Caco-2 (cell line): ENCODE measurements around the gene KERA. TPM values are rescaled to one million over a fixed set of nuclear protein-coding genes. Genes with fewer than 3 reads are reported as not detected.
"Not testable (repeated sequence)": the region's sequence is repeated elsewhere in the genome, so short reads cannot be mapped to it uniquely, and the experiment has no call there.

Experiments
- BruUV-seq: library from RNA; stranded (reverse); fragments of 400-500 nt; replicated peaks from 2 replicates; lab custom pipeline; 2021; lab: Mats Ljungman, UMichigan
- CTCF ChIA-PET: fragments of 300-600 bp; sonication (Branson Sonifier 250); formaldehyde crosslinking; loops from one replicate; lab custom pipeline; 2022; ENCODE audit warnings: antibody characterized with exemption; lab: Charles Lee
- POLR2A ChIA-PET: fragments of 300-600 bp; sonication (Branson Sonifier 250); formaldehyde crosslinking; loops from one replicate; lab custom pipeline; 2022; ENCODE audit warnings: antibody characterized with exemption; lab: Charles Lee
- DNase-seq, 2 experiments: peaks; one replicate each; pipeline versions ENCODE4 v3.0.0 to v3.0.0-alpha.2; 2020 to 2022
- H3K27me3 ChIP-seq: replicated peaks from 2 replicates; pipeline ENCODE4 v1.6.0; 2011; ENCODE audit warnings: low read length; ENCODE audit not compliant: control insufficient read depth, insufficient read depth
- H3K36me3 ChIP-seq: 2 replicates; pipeline ENCODE4 v1.5.1; 2011; ENCODE audit warnings: low read length; ENCODE audit not compliant: control insufficient read depth, insufficient read depth
- H3K4me1 ChIP-seq: fragments of 250-450 bp; sonication (Bioruptor Pico); 2 replicates; pipeline ENCODE4 v1.5.1; 2020; ENCODE audit warnings: mild to moderate bottlenecking
- H3K4me3 ChIP-seq: 2 replicates; pipeline ENCODE4 v1.5.1; 2011; ENCODE audit warnings: low read depth, mild to moderate bottlenecking, control low read depth, low read length
- H3K9me3 ChIP-seq: fragments of 250-450 bp; sonication (Bioruptor Pico); 2 replicates; pipeline ENCODE4 v1.5.1; 2020; ENCODE audit warnings: mild to moderate bottlenecking, moderate library complexity
- H3K27ac Mint-ChIP-seq: one replicate; pipeline ENCODE4 v1.8.0; 2022; ENCODE audit warnings: mixed read lengths; ENCODE audit not compliant: unreplicated experiment
- H3K27me3 Mint-ChIP-seq: one replicate; pipeline ENCODE4 v1.8.0; 2022; ENCODE audit warnings: mixed read lengths; ENCODE audit not compliant: insufficient read depth, unreplicated experiment
- H3K36me3 Mint-ChIP-seq: one replicate; pipeline ENCODE4 v1.8.0; 2022; ENCODE audit warnings: mild to moderate bottlenecking, mixed read lengths; ENCODE audit not compliant: insufficient read depth, unreplicated experiment
- H3K4me1 Mint-ChIP-seq: one replicate; pipeline ENCODE4 v1.8.0; 2022; ENCODE audit warnings: low read depth, mixed read lengths; ENCODE audit not compliant: unreplicated experiment
- H3K4me3 Mint-ChIP-seq: one replicate; pipeline ENCODE4 v1.8.0; 2022; ENCODE audit warnings: mild to moderate bottlenecking, moderate library complexity, mixed read lengths; ENCODE audit not compliant: unreplicated experiment
- H3K9me3 Mint-ChIP-seq: one replicate; pipeline ENCODE4 v1.8.0; 2022; ENCODE audit warnings: mixed read lengths; ENCODE audit not compliant: unreplicated experiment
- intact Hi-C: fragments of 100-400 bp; cut with micrococcal nuclease; formaldehyde crosslinking; loops from one replicate; pipeline ENCODE4 v1.10.0; 2022; ENCODE audit not compliant: unreplicated experiment
- total RNA-seq: library from RNA; stranded (reverse); gene quantifications from 2 replicates; pipeline ENCODE4 v1.2.3, GENCODE V29; 2022
- TF ChIP-seq, protein P1 (sequence below), 2 experiments: fragments of 200-600 bp in 1 of 2; IDR thresholded peaks; 1 replicate in 1 of 2; 2 replicates in 1 of 2; pipeline versions ENCODE4 v1.5.1 to v1.8.0; 2011 to 2022; ENCODE audit warnings: antibody characterized with exemption in 1 of 2, control low read depth in 1 of 2, inconsistent platforms in 1 of 2, low read depth in 1 of 2, low read length in 1 of 2, mild to moderate bottlenecking in 1 of 2, moderate library complexity in 1 of 2; ENCODE audit not compliant: insufficient read depth in 1 of 2, severe bottlenecking in 1 of 2, unreplicated experiment in 1 of 2

The KERA gene
- total RNA-seq, 1 experiment from 2014 or later, result not detected

DNA sequence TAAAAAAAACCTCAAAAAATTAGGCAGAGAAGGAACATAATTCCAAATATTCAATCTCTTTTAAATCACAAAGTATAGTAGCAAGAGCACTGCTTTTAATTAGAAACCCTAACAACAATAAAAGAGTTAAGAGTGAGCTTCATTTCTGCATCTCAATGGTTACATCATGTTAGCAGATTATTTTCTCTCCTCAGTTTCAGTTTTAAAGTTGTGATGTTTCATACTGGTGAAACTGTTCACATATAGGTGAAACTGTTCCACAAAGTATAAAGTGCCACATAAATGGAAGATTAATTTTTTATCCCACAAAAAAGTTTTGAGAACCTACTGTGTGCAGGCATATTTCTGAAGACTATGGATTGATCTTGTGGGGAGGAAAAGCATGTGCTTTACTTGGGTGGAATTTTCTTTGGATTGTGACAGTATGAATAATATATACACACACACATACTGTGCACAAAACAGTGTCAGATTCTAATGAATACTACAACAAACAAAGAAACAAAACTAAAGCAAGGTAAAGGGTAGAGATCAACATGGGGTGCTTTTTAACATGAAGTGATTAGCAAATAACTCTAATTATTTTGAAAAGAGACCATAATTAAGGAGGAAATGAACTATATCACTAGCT lies 36.3 kb upstream of the KERA start:
- Mint-ChIP-seq H3K4me3 (no peak overlapping the region), H3K36me3 (no peaks in the 10 kb centered on the region), H3K27ac (no peak overlapping the region), H3K27me3 (no peaks in the 10 kb centered on the region), H3K9me3 (peaks cover 44% of the 10 kb centered on the region), H3K4me1 (peaks cover 1% of the 10 kb centered on the region)
- DNase-seq, result no peak
- TF ChIP-seq, protein P1, sequence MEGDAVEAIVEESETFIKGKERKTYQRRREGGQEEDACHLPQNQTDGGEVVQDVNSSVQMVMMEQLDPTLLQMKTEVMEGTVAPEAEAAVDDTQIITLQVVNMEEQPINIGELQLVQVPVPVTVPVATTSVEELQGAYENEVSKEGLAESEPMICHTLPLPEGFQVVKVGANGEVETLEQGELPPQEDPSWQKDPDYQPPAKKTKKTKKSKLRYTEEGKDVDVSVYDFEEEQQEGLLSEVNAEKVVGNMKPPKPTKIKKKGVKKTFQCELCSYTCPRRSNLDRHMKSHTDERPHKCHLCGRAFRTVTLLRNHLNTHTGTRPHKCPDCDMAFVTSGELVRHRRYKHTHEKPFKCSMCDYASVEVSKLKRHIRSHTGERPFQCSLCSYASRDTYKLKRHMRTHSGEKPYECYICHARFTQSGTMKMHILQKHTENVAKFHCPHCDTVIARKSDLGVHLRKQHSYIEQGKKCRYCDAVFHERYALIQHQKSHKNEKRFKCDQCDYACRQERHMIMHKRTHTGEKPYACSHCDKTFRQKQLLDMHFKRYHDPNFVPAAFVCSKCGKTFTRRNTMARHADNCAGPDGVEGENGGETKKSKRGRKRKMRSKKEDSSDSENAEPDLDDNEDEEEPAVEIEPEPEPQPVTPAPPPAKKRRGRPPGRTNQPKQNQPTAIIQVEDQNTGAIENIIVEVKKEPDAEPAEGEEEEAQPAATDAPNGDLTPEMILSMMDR (IDR thresholded peaks at IDR 0.05; ENCODE audit: insufficient read depth in 1 of 2, low read depth in 1 of 2, low read length in 1 of 2, severe bottlenecking in 1 of 2, unreplicated experiment in 1 of 2), result no peak
- ChIA-PET POLR2A (no interaction called here), CTCF (no interaction called here)
- no TSS peak for BruUV-seq
- H3K4me3 ChIP-seq, result no peak overlapping the region
- no peaks in the 10 kb centered on the region for H3K36me3 ChIP-seq
- peaks cover 10% of the 10 kb centered on the region; the same call in 1 of the 2 replicates for H3K9me3 ChIP-seq
- intact Hi-C loops, result no loop called here
- H3K4me1 ChIP-seq, result peaks cover 8% of the 10 kb centered on the region
- H3K27me3 ChIP-seq, result no peaks in the 10 kb centered on the region

DNA sequence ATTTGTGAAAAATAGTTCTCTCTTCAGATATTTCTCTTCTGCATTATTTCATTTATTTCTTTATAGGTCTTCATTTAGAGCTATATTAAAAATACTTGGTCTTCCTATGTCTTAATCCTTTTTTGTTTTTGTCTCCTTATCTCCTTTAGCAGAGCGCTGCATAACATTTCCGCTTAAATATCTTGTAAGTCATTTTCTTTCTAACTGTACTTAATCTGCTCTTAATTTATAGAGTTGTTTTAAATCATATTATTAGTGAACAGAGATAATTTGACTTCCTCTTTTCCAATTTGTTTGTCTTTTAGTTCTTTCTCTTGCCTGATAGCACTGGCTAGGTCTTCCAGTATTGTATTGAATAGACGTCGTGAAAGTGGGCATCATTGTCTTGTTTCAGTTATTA lies 35.5 kb upstream of the KERA start:
- Histone ChIP-seq H3K27me3 (no peaks in the 10 kb centered on the region), H3K36me3 (no peaks in the 10 kb centered on the region), H3K4me3 (no peak overlapping the region), H3K4me1 (no peaks in the 10 kb centered on the region), H3K9me3 (peaks cover 10% of the 10 kb centered on the region; the same call in 1 of the 2 replicates)
- no peak overlapping the region for H3K4me3 Mint-ChIP-seq
- BruUV-seq, result no TSS peak
- CTCF ChIA-PET, result no interaction called here
- H3K27me3 Mint-ChIP-seq, result no peaks in the 10 kb centered on the region
- H3K36me3 Mint-ChIP-seq, result no peaks in the 10 kb centered on the region
- intact Hi-C loops, result no loop called here
- no peak for DNase-seq
- H3K4me1 Mint-ChIP-seq, result no peaks in the 10 kb centered on the region
- H3K9me3 Mint-ChIP-seq, result peaks cover 50% of the 10 kb centered on the region
- TF ChIP-seq, protein P1 (IDR thresholded peaks at IDR 0.05; ENCODE audit: insufficient read depth in 1 of 2, low read depth in 1 of 2, low read length in 1 of 2, severe bottlenecking in 1 of 2, unreplicated experiment in 1 of 2), result no peak
- POLR2A ChIA-PET, result no interaction called here
- H3K27ac Mint-ChIP-seq, result no peak overlapping the region

DNA sequence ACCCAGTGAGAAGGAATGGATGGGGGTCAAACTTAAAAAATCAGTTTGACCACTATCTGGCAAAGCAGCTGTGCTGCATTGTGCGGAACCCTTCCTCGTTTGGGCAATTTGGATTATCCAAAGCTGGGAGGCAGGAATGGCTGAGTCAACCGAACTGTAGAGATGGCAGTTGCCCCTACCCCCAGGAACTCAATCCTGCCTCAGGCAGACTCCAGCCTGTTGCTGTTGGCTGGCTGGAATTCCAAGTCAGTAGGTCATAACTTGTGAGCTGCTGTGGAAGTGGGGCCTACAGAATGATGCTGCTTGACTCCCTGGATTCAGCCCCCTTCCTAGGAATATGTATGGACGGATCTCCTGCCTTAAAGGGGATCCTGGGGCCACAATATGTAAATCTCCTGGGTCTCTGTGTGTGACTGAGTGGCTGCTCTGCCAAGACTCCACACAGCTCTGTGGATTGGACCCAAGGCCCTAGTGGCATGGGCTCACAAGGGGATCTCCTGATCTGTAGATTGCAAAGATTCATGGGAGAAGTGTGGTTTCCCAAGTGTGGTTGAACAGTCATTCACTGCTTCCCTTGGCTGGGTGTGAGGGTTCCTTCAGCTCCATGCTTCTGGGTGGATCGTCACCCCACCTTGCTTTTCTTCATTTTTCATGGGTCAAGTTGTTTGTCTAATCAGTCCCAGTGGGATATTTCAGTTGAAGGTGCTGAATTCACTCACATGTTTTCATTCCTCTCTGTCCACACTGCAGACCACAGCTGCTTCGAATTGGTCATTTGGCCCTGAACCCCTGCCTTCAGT lies 34.3 kb upstream of the KERA start:
- Mint-ChIP-seq H3K27me3 (no peaks in the 10 kb centered on the region), H3K27ac (no peak overlapping the region), H3K4me1 (no peaks in the 10 kb centered on the region), H3K9me3 (peaks cover 50% of the 10 kb centered on the region), H3K4me3 (no peak overlapping the region), H3K36me3 (no peaks in the 10 kb centered on the region)
- Histone ChIP-seq H3K9me3 (peaks cover 9% of the 10 kb centered on the region; the same call in 1 of the 2 replicates), H3K36me3 (no peaks in the 10 kb centered on the region), H3K4me1 (no peaks in the 10 kb centered on the region), H3K27me3 (no peaks in the 10 kb centered on the region), H3K4me3 (no peak overlapping the region)
- DNase-seq, result no peak
- ChIA-PET POLR2A (no interaction called here), CTCF (no interaction called here)
- BruUV-seq, result no TSS peak
- TF ChIP-seq, protein P1 (IDR thresholded peaks at IDR 0.05; ENCODE audit: insufficient read depth in 1 of 2, low read depth in 1 of 2, low read length in 1 of 2, severe bottlenecking in 1 of 2, unreplicated experiment in 1 of 2), result no peak
- intact Hi-C loops, result no loop called here

DNA sequence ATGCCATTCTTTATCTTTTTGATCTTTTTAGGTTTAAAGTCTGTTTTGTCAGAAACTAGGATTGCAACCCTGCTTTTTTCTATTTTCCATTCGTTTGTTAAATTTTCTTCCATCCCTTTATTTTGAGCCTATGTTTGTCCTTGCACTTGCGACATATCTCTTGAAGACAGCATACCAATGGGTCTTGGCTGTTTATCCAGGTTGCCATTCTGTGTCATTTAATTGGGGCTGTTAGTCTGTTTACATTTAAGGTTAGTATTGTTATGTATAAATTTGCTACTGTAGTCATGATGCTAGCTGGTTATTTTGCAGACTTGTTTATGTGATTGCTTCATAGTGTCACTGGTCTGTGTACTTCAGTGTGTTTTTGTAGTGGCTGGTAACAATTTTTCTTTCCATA lies 32.1 kb upstream of the KERA start:
- H3K9me3 Mint-ChIP-seq, result peaks cover 41% of the 10 kb centered on the region
- BruUV-seq, intact Hi-C loops, H3K27me3 ChIP-seq, CTCF ChIA-PET, H3K36me3 ChIP-seq, H3K36me3 Mint-ChIP-seq, H3K4me3 Mint-ChIP-seq, H3K27ac Mint-ChIP-seq, H3K4me1 ChIP-seq, H3K4me1 Mint-ChIP-seq, DNase-seq, H3K4me3 ChIP-seq, H3K9me3 ChIP-seq, H3K27me3 Mint-ChIP-seq: not testable (repeated sequence)
- POLR2A ChIA-PET, result interaction anchor here (0.6 kb wide), 1 partner anchor 254 kb away, joined by 3 read pairs; no protein-coding TSS in a partner anchor
